Activated CD4-positive, CD25-positive, alpha-beta regulatory T cell treated with anti-CD3 and anti-CD28 coated beads, Interleukin-2, amount 50 U/mL, for 72 hours (primary cell): ENCODE data around the gene VPS51.
"Not testable (repeated sequence)": the region's sequence is repeated elsewhere in the genome, so short reads cannot be mapped to it uniquely, and the experiment has no call there.

Source experiments
- DNase-seq: peaks from one replicate; pipeline ENCODE4 v3.0.0; 2021

Gene VPS51

DNA sequence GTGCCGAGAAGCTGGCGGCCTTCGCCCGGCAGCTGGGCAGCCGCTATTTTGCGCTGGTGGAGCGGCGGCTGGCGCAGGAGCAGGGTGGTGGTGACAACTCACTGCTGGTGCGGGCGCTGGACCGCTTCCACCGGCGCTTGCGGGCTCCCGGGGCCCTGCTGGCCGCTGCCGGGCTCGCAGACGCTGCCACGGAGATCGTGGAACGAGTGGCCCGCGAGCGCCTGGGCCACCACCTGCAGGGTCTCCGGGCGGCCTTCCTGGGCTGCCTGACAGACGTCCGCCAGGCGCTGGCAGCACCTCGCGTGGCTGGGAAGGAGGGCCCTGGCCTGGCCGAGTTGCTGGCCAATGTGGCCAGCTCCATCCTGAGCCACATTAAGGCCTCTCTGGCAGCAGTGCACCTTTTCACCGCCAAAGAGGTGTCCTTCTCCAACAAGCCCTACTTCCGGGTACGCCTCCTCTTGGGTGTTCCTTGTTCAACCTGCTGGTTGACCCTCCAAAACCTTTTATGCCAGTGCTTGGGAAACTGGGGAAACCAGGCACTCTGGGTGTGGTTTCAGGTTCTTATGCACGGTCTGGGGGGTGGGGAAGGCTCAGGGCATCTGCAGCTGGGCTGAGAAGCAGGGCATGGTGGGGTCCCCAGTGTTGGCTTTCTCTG, 12.6 kb downstream of the VPS51 start:
- no peak for DNase-seq

DNA sequence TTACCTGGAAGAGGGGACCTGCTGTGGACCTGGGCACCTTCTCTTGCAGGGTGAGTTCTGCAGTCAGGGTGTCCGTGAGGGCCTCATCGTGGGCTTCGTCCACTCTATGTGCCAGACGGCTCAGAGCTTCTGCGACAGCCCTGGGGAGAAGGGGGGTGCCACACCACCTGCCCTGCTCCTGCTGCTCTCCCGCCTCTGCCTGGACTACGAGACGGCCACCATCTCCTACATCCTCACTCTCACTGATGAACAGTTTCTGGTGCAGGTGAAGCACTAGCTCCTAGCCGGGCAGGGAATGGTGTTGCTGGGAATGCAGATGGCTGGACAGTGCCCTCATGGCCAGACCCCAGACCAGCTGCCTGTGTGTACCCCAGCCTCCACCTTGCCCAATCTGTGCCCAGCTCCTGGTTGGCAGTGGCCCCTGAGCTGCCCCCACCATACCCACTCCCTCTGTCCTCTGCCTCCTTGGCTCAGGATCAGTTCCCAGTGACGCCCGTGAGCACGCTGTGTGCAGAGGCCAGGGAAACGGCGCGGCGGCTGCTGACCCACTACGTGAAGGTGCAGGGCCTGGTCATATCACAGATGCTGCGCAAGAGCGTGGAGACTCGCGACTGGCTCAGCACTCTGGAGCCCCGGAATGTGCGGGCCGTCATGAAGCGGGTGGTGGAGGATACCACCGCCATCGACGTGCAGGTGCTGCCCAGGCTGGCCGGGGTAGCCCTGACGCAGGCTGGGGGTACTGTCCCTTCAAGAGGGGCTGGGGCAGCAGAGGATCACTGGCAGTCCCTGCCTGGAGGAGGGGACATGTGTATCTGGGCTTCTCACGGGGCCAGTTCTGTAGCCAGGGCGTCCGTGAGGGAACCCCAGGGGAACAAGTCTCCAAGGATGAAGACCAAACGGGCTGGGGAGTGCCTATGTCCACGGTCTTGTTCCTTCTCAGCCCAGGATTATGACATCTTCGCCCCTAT, 13.5 kb downstream of the VPS51 start:
- no peak for DNase-seq

DNA sequence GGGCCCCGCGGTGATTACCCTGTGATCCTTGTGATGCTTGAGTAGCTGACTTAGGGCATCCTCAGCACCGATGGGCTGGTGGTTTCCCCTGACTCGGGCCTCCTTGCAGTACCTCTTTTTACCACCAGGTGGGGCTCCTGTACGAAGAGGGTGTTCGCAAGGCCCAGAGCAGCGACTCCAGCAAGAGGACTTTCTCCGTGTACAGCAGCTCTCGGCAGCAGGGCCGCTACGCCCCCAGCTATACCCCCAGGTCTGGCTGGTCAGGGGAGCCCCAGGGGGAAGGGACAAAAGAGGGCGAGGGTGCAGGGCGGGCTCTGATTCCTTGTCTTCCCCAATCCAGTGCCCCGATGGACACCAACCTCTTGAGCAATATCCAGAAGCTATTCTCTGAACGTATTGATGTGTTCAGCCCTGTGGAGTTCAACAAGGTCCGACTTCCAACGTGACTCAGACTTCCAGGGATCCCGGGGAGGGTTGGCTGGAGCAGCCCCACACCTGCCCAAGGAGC, 14.4 kb downstream of the VPS51 start:
- peak; percentile 99 for DNase-seq

GRCh38 chr11:65111159-65111743, 15.2 kb downstream of the VPS51 start:
- no peak for DNase-seq

DNA sequence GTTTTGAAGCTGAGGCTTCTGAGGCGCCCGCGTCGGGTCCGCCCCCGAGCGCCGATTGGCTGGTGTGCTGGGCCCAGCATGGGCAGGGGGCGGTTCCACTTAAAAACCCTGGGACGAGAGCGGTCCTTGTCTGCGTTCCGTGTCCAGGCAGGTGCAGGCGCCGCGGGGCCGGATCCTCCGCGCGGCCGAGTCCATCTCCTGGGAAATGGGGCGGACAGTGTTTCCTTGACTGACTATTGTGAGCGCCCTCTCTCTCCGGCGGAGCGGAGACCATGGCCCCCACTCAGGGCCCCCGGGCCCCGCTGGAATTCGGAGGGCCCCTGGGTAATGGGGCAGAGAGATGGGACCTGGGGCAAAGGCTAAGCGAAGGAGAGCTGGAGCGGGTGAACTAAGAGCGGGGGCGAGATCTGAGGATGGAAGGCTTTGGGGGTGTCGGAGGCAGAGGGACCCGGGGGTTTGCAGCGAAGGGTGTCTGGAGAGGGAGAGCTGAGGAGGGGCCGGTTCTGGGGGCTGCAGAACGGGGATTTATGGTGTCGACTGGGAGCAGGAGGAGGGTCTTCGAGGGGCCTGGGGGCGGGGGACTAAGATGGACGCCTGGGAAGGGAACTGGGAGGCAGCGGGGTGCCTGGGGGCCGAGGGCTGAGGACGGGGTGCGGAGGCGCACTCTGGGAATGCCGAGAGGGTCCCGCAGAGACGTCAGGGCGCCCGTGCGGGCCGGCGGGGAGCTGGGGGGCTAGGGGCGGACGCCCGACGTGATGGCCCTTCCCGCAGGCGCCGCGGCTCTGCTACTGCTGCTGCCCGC, 15.9 kb downstream of the VPS51 start, which contains the start of gene TM7SF2:
Gene TM7SF2 (plus strand): TSS at position 129 of the 802 bp plus-strand sequence. CDS start 144 bp downstream, at position 273.
- peak; percentile 95 for DNase-seq

DNA sequence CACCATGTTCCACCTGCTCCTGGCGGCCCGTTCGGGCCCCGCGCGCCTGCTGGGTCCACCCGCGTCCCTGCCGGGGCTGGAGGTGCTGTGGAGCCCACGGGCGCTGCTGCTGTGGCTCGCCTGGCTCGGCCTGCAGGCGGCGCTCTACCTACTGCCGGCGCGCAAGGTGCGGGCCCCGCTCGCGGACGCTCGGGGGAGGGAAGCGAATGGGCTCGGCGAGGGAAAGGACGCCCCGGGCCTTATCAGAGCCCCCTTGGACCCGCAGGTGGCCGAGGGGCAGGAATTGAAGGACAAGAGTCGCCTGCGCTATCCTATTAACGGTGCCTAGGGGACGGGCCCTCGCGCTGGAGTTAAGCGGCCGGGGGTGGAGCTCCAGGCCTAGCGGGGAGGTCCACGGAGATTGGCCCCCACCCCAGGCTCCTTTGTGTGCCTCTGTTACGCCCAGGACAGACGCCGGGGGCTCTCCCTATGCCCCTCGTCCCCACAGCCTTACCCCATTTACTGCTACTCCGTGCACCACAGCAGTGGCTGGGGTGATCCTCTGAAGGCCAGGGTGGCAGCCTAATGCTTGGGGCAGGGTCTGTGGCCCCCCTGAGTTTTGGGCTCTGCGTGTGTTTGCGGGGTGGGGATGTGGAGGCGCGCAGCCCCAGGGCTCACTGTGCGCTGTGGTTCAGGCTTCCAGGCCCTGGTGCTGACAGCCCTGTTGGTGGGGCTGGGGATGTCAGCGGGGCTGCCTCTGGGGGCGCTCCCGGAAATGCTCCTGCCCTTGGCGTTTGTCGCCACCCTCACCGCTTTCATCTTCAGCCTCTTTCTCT, 16.7 kb downstream of the VPS51 start:
- peak; percentile 79 for DNase-seq

DNA sequence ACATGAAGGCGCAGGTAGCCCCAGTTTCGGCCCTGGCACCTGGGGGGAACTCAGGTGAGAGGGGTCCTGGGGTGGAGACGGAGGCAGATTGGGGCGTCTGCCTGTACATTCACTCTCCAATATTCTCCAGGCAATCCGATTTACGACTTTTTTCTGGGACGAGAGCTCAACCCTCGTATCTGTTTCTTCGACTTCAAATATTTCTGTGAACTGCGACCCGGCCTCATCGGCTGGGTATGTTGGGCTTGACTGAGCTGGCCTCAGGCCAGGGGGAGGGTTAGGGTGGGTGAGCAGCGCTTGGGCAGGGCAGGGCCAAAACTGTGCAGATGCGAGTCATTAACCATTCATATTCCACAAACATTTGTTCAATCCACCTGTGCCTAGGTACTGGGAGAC, 17.3 kb downstream of the VPS51 start:
- no peak for DNase-seq

- DNase-seq, result no peak
Measured at GRCh38 chr11:65113839-65114238, 17.8 kb downstream of the VPS51 start.

- DNase-seq, result no peak
Measured at GRCh38 chr11:65114538-65115171, 18.6 kb downstream of the VPS51 start.

GRCh38 chr11:65115361-65116082, 19.5 kb downstream of the VPS51 start:
- DNase-seq, result no peak

GRCh38 chr11:65116370-65117205, 20.6 kb downstream of the VPS51 start:
- peak; percentile 62 for DNase-seq

GRCh38 chr11:65117206-65118096, 21.4 kb downstream of the VPS51 start, which contains the start of gene ZNHIT2:
TSS of gene ZNHIT2 (minus strand) at chr11:65117701. CDS start at chr11:65117653, 48 bp downstream.
- DNase-seq, result peak; percentile 100

DNA sequence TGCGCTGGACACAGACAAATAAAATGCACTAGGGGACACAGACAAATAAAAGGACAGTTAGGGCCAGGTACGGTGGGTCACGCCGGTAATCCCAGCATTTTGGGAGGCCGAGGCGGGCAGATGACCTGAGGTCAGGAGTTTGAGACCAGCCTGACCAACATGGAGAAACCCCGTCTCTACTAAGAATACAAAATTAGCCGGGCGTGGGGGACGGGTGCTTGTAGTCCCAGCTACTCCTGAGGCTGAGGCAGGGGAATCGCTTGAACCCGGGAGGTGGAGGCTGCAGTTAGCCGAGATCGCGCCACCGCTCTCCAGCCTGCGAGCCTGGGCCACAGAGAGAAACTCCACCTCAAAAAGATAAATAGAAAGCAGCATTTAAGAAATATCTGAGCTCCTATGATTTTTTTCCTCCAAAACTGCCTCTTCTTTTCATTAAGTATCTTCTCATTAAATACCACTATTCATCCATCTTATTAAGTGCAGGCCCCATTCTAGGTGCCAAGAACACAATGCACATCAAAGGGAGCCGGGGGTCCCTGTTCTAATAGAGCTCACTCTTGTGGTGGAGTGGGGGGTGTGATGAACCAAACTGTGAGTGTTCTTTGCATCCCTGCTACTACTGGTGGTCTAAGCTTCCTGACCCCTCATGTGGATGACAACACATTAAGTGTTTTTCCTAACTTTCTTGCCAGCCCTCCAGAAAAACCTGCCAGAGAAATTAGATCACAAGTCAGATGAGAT, 22.3 kb downstream of the VPS51 start:
- no peak for DNase-seq

GRCh38 chr11:65118891-65119669, 23.1 kb downstream of the VPS51 start:
- DNase-seq, result not testable (repeated sequence)

- no peak for DNase-seq
Measured at GRCh38 chr11:65119670-65119995, 23.6 kb downstream of the VPS51 start.

DNA sequence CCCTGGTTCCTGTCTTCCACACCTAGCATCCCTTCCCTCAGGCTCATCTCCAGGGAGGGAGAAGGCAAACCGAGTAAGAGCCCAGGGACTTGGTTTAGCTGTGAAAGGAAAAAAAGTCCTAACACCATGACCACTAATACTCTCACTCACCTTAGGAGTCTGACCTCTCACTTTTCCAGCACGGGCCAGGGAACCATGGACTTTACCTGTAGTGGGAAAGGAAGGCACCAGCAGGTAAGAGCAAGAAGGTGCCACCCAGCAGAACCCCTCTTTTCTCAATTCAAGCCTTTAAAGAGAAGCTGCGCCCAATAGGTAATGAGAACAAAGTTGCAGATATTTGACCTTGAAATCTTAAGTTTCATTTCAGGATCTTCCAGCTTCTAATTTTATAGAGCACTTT, 24.8 kb downstream of the VPS51 start:
- no peak for DNase-seq

DNA sequence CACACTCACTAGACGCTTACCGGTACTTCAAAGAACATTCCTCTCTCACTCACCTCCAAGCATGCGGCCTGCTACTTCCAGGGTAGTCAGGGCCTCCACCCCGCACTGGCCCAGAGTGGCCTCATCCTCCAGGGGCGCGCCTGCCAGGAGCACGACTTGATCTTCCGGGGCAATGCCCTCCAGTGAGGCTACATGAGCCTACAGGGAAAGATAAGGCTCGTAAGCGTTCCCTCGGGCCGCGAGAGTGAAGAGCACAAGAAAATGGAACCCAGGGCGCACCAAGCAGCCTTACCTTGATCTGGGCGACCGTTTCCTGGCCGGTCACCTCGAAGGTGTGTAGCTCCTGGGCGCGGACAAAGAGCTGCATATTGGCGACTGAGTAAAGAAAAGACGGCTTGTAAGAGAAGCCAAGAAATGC, 25.4 kb downstream of the VPS51 start:
- no peak for DNase-seq
